Right lobe of liver (tissue), 6 donors: ENCODE data around the gene LAMC2. TPM values are rescaled to one million over a fixed set of nuclear protein-coding genes. Genes with fewer than 3 reads are reported as not detected.

Experiments
- ATAC-seq, 4 donors: fragments of 200-7000 bp; cut with Tn5 transposase; one replicate each; pipeline ENCODE4 v1.9.1; 2020; ENCODE audit warnings: mild to moderate bottlenecking in 4 of 4, moderate library complexity in 4 of 4
- DNase-seq, 3 donors: peaks; one replicate each; pipeline ENCODE4 v3.0.0-alpha.2; 2020
- H3K27ac ChIP-seq, 3 donors: fragments of 200-600 bp; one replicate each; pipeline ENCODE4 v1.8.0; 2022
- H3K27me3 ChIP-seq, 2 donors: fragments of 200-600 bp; one replicate each; pipeline ENCODE4 v1.8.0; 2022
- H3K36me3 ChIP-seq, 4 donors: fragments of 200-600 bp; sonication (generic) in 1 of 4; one replicate each; pipeline versions ENCODE4 v1.5.1 to v1.8.0; 2017 to 2022; ENCODE audit warnings: control low read depth in 1 of 4
- H3K4me1 ChIP-seq, 4 donors: fragments of 200-600 bp; sonication (generic) in 1 of 4; one replicate each; pipeline versions ENCODE4 v1.5.1 to v1.8.0; 2017 to 2022; ENCODE audit warnings: control low read depth in 1 of 4
- H3K4me3 ChIP-seq, 3 donors: fragments of 200-600 bp; one replicate each; pipeline ENCODE4 v1.8.0; 2022
- H3K9me3 ChIP-seq, 4 donors: fragments of 200-600 bp; sonication (generic) in 1 of 4; one replicate each; pipeline versions ENCODE4 v1.5.1 to v1.8.0; 2017 to 2022; ENCODE audit warnings: control low read depth in 1 of 4
- POLR2A ChIP-seq: fragments of 450-650 bp; IDR thresholded peaks from one replicate; pipeline ENCODE4 v1.6.1; 2017; ENCODE audit warnings: antibody characterized with exemption, mild to moderate bottlenecking
- WGBS: methylation state at CpG from one replicate; pipeline ENCODE4 v1.1.6; 2018; ENCODE audit warnings: low coverage, low lambda C conversion rate; ENCODE audit not compliant: insufficient coverage; ENCODE audit errors: missing lambda C conversion rate; 5-methylcytosine and 5-hydroxymethylcytosine counted together
- intact Hi-C, 2 donors: fragments of 100-400 bp; cut with DNase I; formaldehyde crosslinking; loops; one replicate each; pipeline versions ENCODE4 v1.11.2 to v1.14.1; 2022
- total RNA-seq, 6 experiments: library from RNA; depleted of rRNA in 2 of 6; stranded (reverse); fragments of >200 nt in 2 of 6; fragmentation: NEBNext Ultra II Directional in 3 of 6; extraction: Animal tissue kit (Norgen Biotek cat#: 25700) in 3 of 6; gene quantifications; one replicate each; pipeline versions ENCODE4 v1.1.0 to v1.2.4, GENCODE V29; 2016 to 2023
- TF ChIP-seq, protein P1 (sequence below), 4 donors: fragments of 200-600 bp in 3 of 4; fragments of 450-650 bp in 1 of 4; IDR thresholded peaks; one replicate each; pipeline versions ENCODE4 v1.5.1 to v1.8.0; 2016 to 2022; ENCODE audit warnings: antibody characterized with exemption in 4 of 4, mild to moderate bottlenecking in 2 of 4
- donor health status: DM: no; HTN: yes; CAD: no.
- donor health status: DM: no; HTN: no; CAD: no.
- donor health status: DM: no; HTN: no; CAD: no.
- donor health status: DM: no; HTN: yes; CAD: no.
- donor health status: DM: no; HTN: yes; CAD: no.

LAMC2 gene
- total RNA-seq, 6 experiments from 2014 or later, result 0.17 to 1.5 (median 0.49) TPM

DNA sequence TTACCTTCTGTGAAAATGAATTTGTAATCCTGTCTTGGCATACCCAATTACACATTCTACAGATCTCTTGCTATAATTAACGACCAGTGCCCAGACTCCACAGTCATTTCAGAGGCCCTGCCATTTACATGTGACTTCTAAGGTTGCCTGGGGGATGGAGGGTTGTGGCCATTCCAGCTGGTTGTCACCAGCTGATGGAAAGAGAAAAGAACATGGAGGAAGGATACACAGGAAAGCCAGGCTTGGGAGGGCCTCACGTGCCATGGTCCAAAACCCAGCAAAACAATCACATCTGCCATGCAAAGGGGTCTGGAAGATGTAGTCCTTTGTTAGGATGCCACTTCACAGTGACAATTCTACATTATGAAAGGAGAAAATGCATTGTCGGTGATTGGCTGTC lies 59.3 kb downstream of the LAMC2 start:
- H3K4me1 ChIP-seq, result no peaks in the 10 kb centered on the region
- DNase-seq (no peak), ATAC-seq (no peak)
- H3K4me3 ChIP-seq, result no peak overlapping the region
- H3K36me3 ChIP-seq, result no peaks in the 10 kb centered on the region
- H3K27ac ChIP-seq, result no peak overlapping the region
- intact Hi-C loops, result no loop called here
- WGBS, result 50% methylated on average over 3 of the region's 3 CpGs
- H3K27me3 ChIP-seq, result no peaks in the 10 kb centered on the region
- no peaks in the 10 kb centered on the region for H3K9me3 ChIP-seq
- TF ChIP-seq POLR2A, result no peak
- TF ChIP-seq, protein P1, sequence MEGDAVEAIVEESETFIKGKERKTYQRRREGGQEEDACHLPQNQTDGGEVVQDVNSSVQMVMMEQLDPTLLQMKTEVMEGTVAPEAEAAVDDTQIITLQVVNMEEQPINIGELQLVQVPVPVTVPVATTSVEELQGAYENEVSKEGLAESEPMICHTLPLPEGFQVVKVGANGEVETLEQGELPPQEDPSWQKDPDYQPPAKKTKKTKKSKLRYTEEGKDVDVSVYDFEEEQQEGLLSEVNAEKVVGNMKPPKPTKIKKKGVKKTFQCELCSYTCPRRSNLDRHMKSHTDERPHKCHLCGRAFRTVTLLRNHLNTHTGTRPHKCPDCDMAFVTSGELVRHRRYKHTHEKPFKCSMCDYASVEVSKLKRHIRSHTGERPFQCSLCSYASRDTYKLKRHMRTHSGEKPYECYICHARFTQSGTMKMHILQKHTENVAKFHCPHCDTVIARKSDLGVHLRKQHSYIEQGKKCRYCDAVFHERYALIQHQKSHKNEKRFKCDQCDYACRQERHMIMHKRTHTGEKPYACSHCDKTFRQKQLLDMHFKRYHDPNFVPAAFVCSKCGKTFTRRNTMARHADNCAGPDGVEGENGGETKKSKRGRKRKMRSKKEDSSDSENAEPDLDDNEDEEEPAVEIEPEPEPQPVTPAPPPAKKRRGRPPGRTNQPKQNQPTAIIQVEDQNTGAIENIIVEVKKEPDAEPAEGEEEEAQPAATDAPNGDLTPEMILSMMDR (IDR thresholded peaks at IDR 0.05), result no peak

DNA sequence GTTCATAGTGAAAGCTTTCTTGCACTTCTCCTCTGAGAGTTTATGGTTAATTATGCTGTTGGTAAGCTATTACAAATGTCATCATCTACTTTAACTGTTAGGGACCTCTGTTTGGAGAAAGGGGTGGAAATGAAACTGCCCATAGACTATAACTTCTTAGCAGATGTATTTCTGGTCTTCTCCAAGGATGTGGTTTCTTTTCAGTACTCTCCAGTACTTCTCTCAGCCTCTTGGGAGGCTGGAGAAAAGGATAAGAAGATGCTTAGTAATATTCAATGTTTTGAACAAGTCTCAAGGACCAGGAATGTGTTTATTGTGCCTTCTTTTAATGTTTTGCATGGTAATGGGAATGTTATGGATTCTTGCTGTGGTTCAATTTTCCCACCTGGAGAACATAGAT lies 60.4 kb downstream of the LAMC2 start:
- H3K4me1 ChIP-seq, result no peaks in the 10 kb centered on the region
- ATAC-seq (peak in 1 of 4 donors; percentile 20), DNase-seq (no peak)
- H3K4me3 ChIP-seq, result no peak overlapping the region
- H3K36me3 ChIP-seq, result no peaks in the 10 kb centered on the region
- intact Hi-C loops, result no loop called here
- H3K9me3 ChIP-seq, result no peaks in the 10 kb centered on the region
- H3K27me3 ChIP-seq, result no peaks in the 10 kb centered on the region
- no peak overlapping the region for H3K27ac ChIP-seq
- TF ChIP-seq POLR2A, result no peak
- TF ChIP-seq, protein P1 (IDR thresholded peaks at IDR 0.05), result no peak

DNA sequence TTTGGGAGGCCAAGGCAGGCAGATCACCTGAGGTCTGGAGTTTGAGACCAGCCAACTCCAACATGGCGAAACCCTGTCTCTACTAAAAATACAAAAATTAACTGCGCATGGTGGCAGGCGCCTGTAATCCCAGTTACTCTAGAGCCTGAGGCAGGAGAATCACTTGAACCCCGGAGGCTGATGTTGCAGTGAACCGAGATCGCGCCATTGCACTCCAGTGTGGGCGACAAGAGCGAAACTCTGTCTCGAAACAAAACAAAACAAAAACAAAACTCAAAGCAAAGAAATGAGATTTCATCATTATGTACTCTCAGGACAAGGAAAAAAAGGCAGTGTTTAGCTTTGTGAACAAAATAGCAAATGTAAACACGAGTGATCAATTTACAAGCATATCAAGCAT lies 61.0 kb downstream of the LAMC2 start:
- H3K4me3 ChIP-seq, result no peak overlapping the region
- no peaks in the 10 kb centered on the region for H3K9me3 ChIP-seq
- ATAC-seq (no peak), DNase-seq (no peak)
- TF ChIP-seq POLR2A, result no peak
- TF ChIP-seq, protein P1 (IDR thresholded peaks at IDR 0.05), result no peak
- 77% methylated on average over 10 of the region's 11 CpGs for WGBS
- H3K36me3 ChIP-seq, result no peaks in the 10 kb centered on the region
- H3K27ac ChIP-seq, result no peak overlapping the region
- intact Hi-C loops, result no loop called here
- no peaks in the 10 kb centered on the region for H3K27me3 ChIP-seq
- no peaks in the 10 kb centered on the region for H3K4me1 ChIP-seq

DNA sequence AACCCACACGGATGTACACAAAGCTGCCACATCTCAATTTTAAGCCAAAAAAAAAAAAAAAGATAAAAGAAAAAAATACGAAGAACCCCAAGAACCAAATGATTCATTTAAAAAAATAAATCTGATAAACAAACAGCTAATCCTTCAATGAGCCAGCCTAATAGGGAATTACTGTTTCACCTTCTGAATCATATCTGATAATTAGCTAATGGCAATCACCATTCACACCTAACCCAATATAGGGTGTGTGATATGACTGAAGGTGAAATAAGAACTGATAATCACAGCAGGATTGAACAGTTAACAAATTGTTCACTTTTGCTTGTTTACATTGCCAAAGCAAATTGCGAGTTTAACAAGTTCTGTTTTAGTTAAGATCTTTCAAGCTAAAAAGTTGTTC lies 61.4 kb downstream of the LAMC2 start:
- Histone ChIP-seq H3K27me3 (no peaks in the 10 kb centered on the region), H3K4me3 (no peak overlapping the region), H3K4me1 (no peaks in the 10 kb centered on the region), H3K27ac (no peak overlapping the region), H3K9me3 (no peaks in the 10 kb centered on the region), H3K36me3 (no peaks in the 10 kb centered on the region)
- ATAC-seq, result no peak
- DNase-seq, result no peak
- WGBS, result 60% methylated on average over 3 of the region's 3 CpGs
- TF ChIP-seq, protein P1 (IDR thresholded peaks at IDR 0.05), result no peak
- no peak for TF ChIP-seq POLR2A
- intact Hi-C loops, result no loop called here

DNA sequence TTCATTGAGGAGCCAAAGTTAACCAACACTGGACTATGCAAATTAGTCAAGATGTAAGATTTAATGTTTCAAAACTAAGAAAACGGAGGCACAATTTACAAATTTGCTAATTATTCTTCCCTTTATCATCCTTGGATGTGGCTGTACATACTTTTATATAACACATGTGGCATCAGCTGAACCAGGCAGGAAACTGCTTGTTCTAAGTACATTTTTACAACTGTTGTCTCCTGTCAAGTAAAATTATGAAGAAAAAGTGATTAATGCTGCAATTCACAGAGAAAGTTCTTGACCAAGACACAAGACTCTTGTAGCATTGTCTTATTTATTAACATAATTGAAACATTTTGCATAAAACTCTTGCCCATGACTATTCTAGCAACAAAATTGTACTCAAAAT lies 61.9 kb downstream of the LAMC2 start:
- intact Hi-C loops, result no loop called here
- Histone ChIP-seq H3K4me1 (no peaks in the 10 kb centered on the region), H3K27ac (no peak overlapping the region), H3K36me3 (no peaks in the 10 kb centered on the region), H3K4me3 (no peak overlapping the region), H3K9me3 (no peaks in the 10 kb centered on the region), H3K27me3 (no peaks in the 10 kb centered on the region)
- WGBS, result 53% methylated on average over 1 of the region's 1 CpG
- no peak for ATAC-seq
- no peak for TF ChIP-seq POLR2A
- TF ChIP-seq, protein P1 (IDR thresholded peaks at IDR 0.05), result no peak
- DNase-seq, result no peak
